ENCODE data around the gene ZDHHC14. TPM values are rescaled to one million over a fixed set of nuclear protein-coding genes. Genes with fewer than 3 reads are reported as not detected.

ZDHHC14 gene
- total RNA-seq, 4 donors from 2014 or later, result 7.1 to 11.4 (median 9.8) TPM

DNA sequence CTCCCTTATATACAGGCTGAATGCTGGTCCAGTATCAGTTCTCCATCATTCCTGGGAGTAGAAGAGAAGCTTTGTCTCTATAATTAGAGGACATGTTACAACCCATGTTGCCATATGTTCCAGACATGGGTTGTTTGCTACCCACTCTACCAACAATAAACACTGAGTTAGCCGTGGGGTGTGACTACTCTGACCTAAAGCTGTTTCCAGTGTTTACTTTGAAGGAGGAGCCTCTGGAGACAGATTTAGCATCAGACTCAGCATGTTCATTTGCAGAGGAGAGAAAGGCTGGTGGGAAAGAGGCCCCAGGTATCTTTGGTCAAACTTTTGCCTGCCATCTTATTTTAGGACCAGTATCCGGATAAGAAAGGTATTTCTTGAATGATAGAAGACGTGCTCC, 284.2 kb downstream of the ZDHHC14 start:
- intact Hi-C loops (cut with DNase I), result loop anchor here (5.0 to 10.0 kb wide), 2 partner anchors 280 to 343 kb away; partner anchors contain the start of genes TMEM242 and ZDHHC14
- 85% methylated on average over 3 of the region's 3 CpGs for WGBS
- Histone ChIP-seq H3K27me3 (no peaks in the 10 kb centered on the region), H3K36me3 (peaks cover 0 to 5% (median 2%) of the 10 kb centered on the region in 4 donors), H3K4me1 (peaks cover 8 to 25% (median 19%) of the 10 kb centered on the region in 4 donors), H3K27ac (replicated peaks in 1 of 4) (no peak overlapping the region), H3K9me3 (no peaks in the 10 kb centered on the region), H3K4me3 (no peak overlapping the region)
- TF ChIP-seq POLR2A (IDR thresholded peaks at IDR 0.05; ENCODE audit: low read depth) (no peak), POLR2AphosphoS5 (IDR thresholded peaks at IDR 0.05) (no peak), CTCF (IDR thresholded peaks at IDR 0.05) (no peak), EP300 (IDR thresholded peaks at IDR 0.05) (no peak)
- no peak for DNase-seq (ENCODE audit: extremely low spot score)

DNA sequence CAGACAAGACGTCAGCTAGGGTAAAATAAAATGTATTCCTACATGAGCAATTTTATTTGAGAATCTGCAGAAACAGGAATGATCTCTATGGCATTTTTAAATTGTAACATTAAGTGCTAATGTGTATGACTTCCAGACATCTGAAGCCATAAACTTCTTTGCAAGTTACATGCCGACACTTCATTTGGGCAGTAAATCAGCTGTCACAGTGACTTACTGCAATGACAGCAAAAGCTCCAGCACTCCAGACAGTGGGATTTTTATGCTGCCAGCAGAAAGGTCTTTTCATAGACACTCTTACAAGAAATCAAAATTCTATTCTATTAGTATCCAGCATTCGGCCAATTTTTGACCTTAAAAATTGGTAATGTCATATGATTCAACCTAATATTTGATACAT, 285.7 kb downstream of the ZDHHC14 start:
- intact Hi-C loops (cut with DNase I), result loop anchor here (5.0 to 10.0 kb wide), 2 partner anchors 282 to 344 kb away; partner anchors contain the start of genes TMEM242 and ZDHHC14

GRCh38 chr6:157667211-157668008, 286.4 kb downstream of the ZDHHC14 start:
- no peak overlapping the region for H3K27ac ChIP-seq (replicated peaks in 1 of 4)
- TF ChIP-seq POLR2A (IDR thresholded peaks at IDR 0.05; ENCODE audit: low read depth) (no peak), CTCF (IDR thresholded peaks at IDR 0.05) (peak; percentile 76 to 87 (median 79)), EP300 (IDR thresholded peaks at IDR 0.05) (no peak), POLR2AphosphoS5 (IDR thresholded peaks at IDR 0.05) (no peak)
- DNase-seq (ENCODE audit: extremely low spot score), result no peak

More for the DNA sequence above, 285.7 kb downstream of the ZDHHC14 start:
- TF ChIP-seq EP300 (IDR thresholded peaks at IDR 0.05) (no peak), POLR2A (IDR thresholded peaks at IDR 0.05; ENCODE audit: low read depth) (no peak), CTCF (IDR thresholded peaks at IDR 0.05) (no peak), POLR2AphosphoS5 (IDR thresholded peaks at IDR 0.05) (no peak)
- no peaks in the 10 kb centered on the region for H3K9me3 ChIP-seq
- peaks cover 0 to 4% (median 0%) of the 10 kb centered on the region in 4 donors for H3K36me3 ChIP-seq
- no peak overlapping the region for H3K27ac ChIP-seq (replicated peaks in 1 of 4)
- 87% methylated on average over 3 of the region's 3 CpGs for WGBS
- H3K27me3 ChIP-seq, result no peaks in the 10 kb centered on the region
- H3K4me3 ChIP-seq, result no peak overlapping the region
- DNase-seq (ENCODE audit: extremely low spot score), result no peak
- H3K4me1 ChIP-seq, result peaks cover 14 to 37% (median 27%) of the 10 kb centered on the region in 4 donors

GRCh38 chr6:157668009-157668401, 287.0 kb downstream of the ZDHHC14 start:
- peaks cover 14 to 37% (median 27%) of the 10 kb centered on the region in 4 donors for H3K4me1 ChIP-seq
- TF ChIP-seq EP300 (IDR thresholded peaks at IDR 0.05) (no peak), POLR2AphosphoS5 (IDR thresholded peaks at IDR 0.05) (no peak), CTCF (IDR thresholded peaks at IDR 0.05) (no peak), POLR2A (IDR thresholded peaks at IDR 0.05; ENCODE audit: low read depth) (no peak)
- no peak overlapping the region for H3K27ac ChIP-seq (replicated peaks in 1 of 4)
- H3K36me3 ChIP-seq, result peaks cover 0 to 9% (median 4%) of the 10 kb centered on the region in 4 donors
- H3K4me3 ChIP-seq, result no peak overlapping the region
- H3K9me3 ChIP-seq, result no peaks in the 10 kb centered on the region
- intact Hi-C loops (cut with DNase I), result loop anchor here (5.0 to 10.0 kb wide), 2 partner anchors 283 to 346 kb away; partner anchors contain the start of genes TMEM242 and ZDHHC14
- 98% methylated on average over 3 of the region's 3 CpGs for WGBS
- no peak for DNase-seq (ENCODE audit: extremely low spot score)
- H3K27me3 ChIP-seq, result no peaks in the 10 kb centered on the region

More at GRCh38 chr6:157667211-157668008, 286.4 kb downstream of the ZDHHC14 start:
- H3K4me1 ChIP-seq, result peaks cover 14 to 37% (median 27%) of the 10 kb centered on the region in 4 donors
- no peaks in the 10 kb centered on the region for H3K9me3 ChIP-seq
- peaks cover 0 to 4% (median 0%) of the 10 kb centered on the region in 4 donors for H3K36me3 ChIP-seq
- 42% methylated on average over 11 of the region's 11 CpGs for WGBS
- intact Hi-C loops (cut with DNase I), result loop anchor here (5.0 to 10.0 kb wide), 2 partner anchors 283 to 345 kb away; partner anchors contain the start of genes TMEM242 and ZDHHC14
- no peak overlapping the region for H3K4me3 ChIP-seq
- H3K27me3 ChIP-seq, result no peaks in the 10 kb centered on the region
